Heart right ventricle (tissue), 16 donors: ENCODE results near the gene IL19. TPM values are rescaled to one million over a fixed set of nuclear protein-coding genes. Genes with fewer than 3 reads are reported as not detected.

Source experiments
- ATAC-seq, 8 donors: fragments of 200-7000 bp; cut with Tn5 transposase; one replicate each; pipeline ENCODE4 v1.9.1; 2020; ENCODE audit warnings: mild to moderate bottlenecking in 8 of 8, moderate library complexity in 8 of 8, moderate number of reproducible peaks in 1 of 8
- DNase-seq, 2 donors: peaks; one replicate each; pipeline ENCODE4 v3.0.0-alpha.2; 2020
- H3K27ac ChIP-seq, 10 donors: fragments of 200-600 bp; sonication (generic) in 2 of 10; one replicate each; pipeline versions ENCODE4 v1.5.0 to v1.8.0; 2020 to 2022; ENCODE audit warnings: mild to moderate bottlenecking in 3 of 10
- H3K27me3 ChIP-seq, 7 donors: fragments of 200-600 bp; one replicate each; pipeline ENCODE4 v1.8.0; 2021 to 2022; ENCODE audit warnings: mild to moderate bottlenecking in 2 of 7
- H3K36me3 ChIP-seq, 9 donors: fragments of 200-600 bp; sonication (generic) in 1 of 9; one replicate each; pipeline versions ENCODE4 v1.5.0 to v1.8.0; 2020 to 2022; ENCODE audit warnings: mild to moderate bottlenecking in 2 of 9
- H3K4me1 ChIP-seq, 9 donors: fragments of 200-600 bp; sonication (generic) in 1 of 9; one replicate each; pipeline versions ENCODE4 v1.5.0 to v1.8.0; 2020 to 2022; ENCODE audit warnings: mild to moderate bottlenecking in 4 of 9
- H3K4me3 ChIP-seq, 10 donors: fragments of 200-600 bp; sonication (generic) in 2 of 10; one replicate each; pipeline versions ENCODE4 v1.5.0 to v1.8.0; 2020 to 2022; ENCODE audit warnings: mild to moderate bottlenecking in 7 of 10, moderate library complexity in 2 of 10
- H3K9me3 ChIP-seq, 11 donors: fragments of 200-600 bp in 10 of 11; sonication (generic) in 2 of 11; one replicate each; pipeline versions ENCODE4 v1.5.0 to v1.8.0; 2013 to 2022; ENCODE audit warnings: mild to moderate bottlenecking in 2 of 11, control low read depth in 1 of 11, moderate library complexity in 1 of 11
- WGBS, 2 donors: extraction: QIAGEN DNeasy Blood & Tissue Kit; methylation state at CpG; one replicate each; pipeline ENCODE4 v1.1.7; 2013; ENCODE audit warnings: inconsistent platforms in 1 of 2; 5-methylcytosine and 5-hydroxymethylcytosine counted together
- intact Hi-C, 10 donors: fragments of 100-400 bp; cut with DNase I; formaldehyde crosslinking; loops; one replicate each; pipeline versions ENCODE4 v1.11.1 to v1.14.2; 2022
- polyA plus RNA-seq, 2 donors: library from polyadenylated mRNA; stranded (reverse); fragments of 200-250 nt; gene quantifications; one replicate each; pipeline ENCODE4 v1.2.3, GENCODE V29; 2013
- total RNA-seq, 10 donors: library from RNA; stranded (reverse); fragmentation: NEBNext Ultra II Directional in 3 of 10; extraction: Animal tissue kit (Norgen Biotek cat#: 25700) in 3 of 10; gene quantifications; one replicate each; pipeline versions ENCODE4 v1.2.1 to v1.2.4, GENCODE V29; 2021 to 2023
- TF ChIP-seq, protein P1 (sequence below), 9 donors: fragments of 200-600 bp; sonication (generic) in 2 of 9; IDR thresholded peaks; one replicate each; pipeline versions ENCODE4 v1.5.0 to v1.8.0; 2021 to 2022; ENCODE audit warnings: antibody characterized with exemption in 9 of 9, mild to moderate bottlenecking in 5 of 9, moderate library complexity in 1 of 9
- donor health status: Arrhythmogenic right ventricular cardiomyopathy.
- donor health status: ischemic (EF 13 %, LVEDD 7.1; RV severe dilation, severe dysfunction).
- donor health status: healthy with polysubstance abuse.
- donor health status: DM: no; HTN: yes; CAD: no.
- donor health status: DM: no; HTN: no; CAD: no.
- donor health status: ischemic (EF 25% LVEDD 6.9; RV normal size, moderate dysfunction).
- donor health status: ischemic (EF 25% LVEDD 5.7; RV mildly dilated, moderate dysfunction).
- donor health status: healthy.
- donor health status: DM: yes; HTN: yes; CAD: no.
- donor health status: Ischemic cardiomyopathy.
- donor health status: ischemic (EF 35%, LVEDD 5.7; RV mildly dilated, moderate dysfunction).
- donor health status: nonischemic (EF 11% LVEDD 7.7; RV severe dilation, severe dysfunction).
- donor health status: DM: yes; HTN: yes; CAD: no.
- donor health status: PGD.
- donor health status: ischemic (EF 29% LVEDD 5.4; RV normal size, mild dysfunction).
- donor health status: nonischemic (EF 23%, LVEDD 6.1; RV moderate dilation, normal function).

The IL19 gene
- total and polyA plus RNA-seq, 12 donors, result not detected

GRCh38 chr1:206867239-206867638 is 96.7 kb downstream of the IL19 start:
- H3K4me1 ChIP-seq, result peaks cover 0 to 7% (median 0%) of the 10 kb centered on the region in 9 donors
- intact Hi-C loops, result loop anchor here in 4 of 10 donors (2.0 to 10.0 kb wide), 3 partner anchors 44 to 62 kb away; no protein-coding TSS in a partner anchor
- DNase-seq (no peak), ATAC-seq (no peak)
- no peak overlapping the region for H3K27ac ChIP-seq
- H3K27me3 ChIP-seq, result peaks cover 0 to 8% (median 0%) of the 10 kb centered on the region in 7 donors
- 93 to 97% methylated on average over 1 of the region's 1 CpG for WGBS, 2 donors
- no peak overlapping the region for H3K4me3 ChIP-seq
- TF ChIP-seq, protein P1, sequence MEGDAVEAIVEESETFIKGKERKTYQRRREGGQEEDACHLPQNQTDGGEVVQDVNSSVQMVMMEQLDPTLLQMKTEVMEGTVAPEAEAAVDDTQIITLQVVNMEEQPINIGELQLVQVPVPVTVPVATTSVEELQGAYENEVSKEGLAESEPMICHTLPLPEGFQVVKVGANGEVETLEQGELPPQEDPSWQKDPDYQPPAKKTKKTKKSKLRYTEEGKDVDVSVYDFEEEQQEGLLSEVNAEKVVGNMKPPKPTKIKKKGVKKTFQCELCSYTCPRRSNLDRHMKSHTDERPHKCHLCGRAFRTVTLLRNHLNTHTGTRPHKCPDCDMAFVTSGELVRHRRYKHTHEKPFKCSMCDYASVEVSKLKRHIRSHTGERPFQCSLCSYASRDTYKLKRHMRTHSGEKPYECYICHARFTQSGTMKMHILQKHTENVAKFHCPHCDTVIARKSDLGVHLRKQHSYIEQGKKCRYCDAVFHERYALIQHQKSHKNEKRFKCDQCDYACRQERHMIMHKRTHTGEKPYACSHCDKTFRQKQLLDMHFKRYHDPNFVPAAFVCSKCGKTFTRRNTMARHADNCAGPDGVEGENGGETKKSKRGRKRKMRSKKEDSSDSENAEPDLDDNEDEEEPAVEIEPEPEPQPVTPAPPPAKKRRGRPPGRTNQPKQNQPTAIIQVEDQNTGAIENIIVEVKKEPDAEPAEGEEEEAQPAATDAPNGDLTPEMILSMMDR (IDR thresholded peaks at IDR 0.05), result no peak
- H3K9me3 ChIP-seq, result peaks cover 0 to 4% (median 0%) of the 10 kb centered on the region in 11 donors
- H3K36me3 ChIP-seq, result no peaks in the 10 kb centered on the region

DNA sequence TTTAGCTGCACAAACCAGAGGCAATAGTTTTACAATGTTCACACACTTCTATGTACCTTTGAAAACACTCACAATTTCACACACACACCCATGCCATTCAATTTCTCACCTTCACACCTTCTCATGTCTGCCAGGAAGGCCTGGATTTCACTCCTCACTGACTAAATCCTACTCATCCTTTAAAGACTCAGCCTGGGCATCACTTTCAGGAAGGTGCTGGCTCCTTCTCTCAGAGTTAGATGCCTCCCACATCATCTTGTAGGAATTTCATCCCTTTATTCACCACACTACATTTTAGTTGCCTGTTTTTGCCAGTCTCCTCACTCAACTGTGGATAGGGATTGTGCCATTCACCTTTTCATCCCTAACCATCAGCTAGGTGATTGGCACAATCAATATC is 97.1 kb downstream of the IL19 start:
- peaks cover 0 to 8% (median 0%) of the 10 kb centered on the region in 11 donors for H3K9me3 ChIP-seq
- no peak overlapping the region for H3K27ac ChIP-seq
- H3K27me3 ChIP-seq, result peaks cover 0 to 8% (median 0%) of the 10 kb centered on the region in 7 donors
- ATAC-seq, result no peak
- intact Hi-C loops, result loop anchor here in 4 of 10 donors (2.0 to 10.0 kb wide), 3 partner anchors 43 to 63 kb away; no protein-coding TSS in a partner anchor
- TF ChIP-seq, protein P1 (IDR thresholded peaks at IDR 0.05), result no peak
- H3K36me3 ChIP-seq, result no peaks in the 10 kb centered on the region
- no peak overlapping the region for H3K4me3 ChIP-seq
- no peak for DNase-seq
- H3K4me1 ChIP-seq, result peaks cover 0 to 7% (median 0%) of the 10 kb centered on the region in 9 donors

DNA sequence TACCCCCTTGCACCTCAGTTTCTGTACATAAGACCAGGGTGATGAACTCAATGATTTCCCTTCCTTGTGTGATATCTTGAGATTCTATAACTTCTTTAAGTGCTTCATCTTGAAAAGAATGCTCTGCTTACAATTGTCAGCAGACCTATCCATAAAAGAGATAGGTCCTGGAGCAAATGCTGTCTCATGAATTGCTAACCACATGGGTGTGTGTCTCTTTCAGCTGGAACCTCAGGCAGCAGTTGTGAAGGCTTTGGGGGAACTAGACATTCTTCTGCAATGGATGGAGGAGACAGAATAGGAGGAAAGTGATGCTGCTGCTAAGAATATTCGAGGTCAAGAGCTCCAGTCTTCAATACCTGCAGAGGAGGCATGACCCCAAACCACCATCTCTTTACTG is 97.7 kb downstream of the IL19 start:
- WGBS, 2 donors, result 54 to 60% methylated on average over 1 of the region's 1 CpG
- H3K27ac ChIP-seq, result no peak overlapping the region
- H3K27me3 ChIP-seq, result peaks cover 0 to 2% (median 0%) of the 10 kb centered on the region in 7 donors
- H3K4me1 ChIP-seq, result peaks cover 0 to 7% (median 0%) of the 10 kb centered on the region in 9 donors
- TF ChIP-seq, protein P1 (IDR thresholded peaks at IDR 0.05), result no peak
- peaks cover 0 to 8% (median 0%) of the 10 kb centered on the region in 11 donors for H3K9me3 ChIP-seq
- no peak for DNase-seq
- no peak overlapping the region for H3K4me3 ChIP-seq
- no peaks in the 10 kb centered on the region for H3K36me3 ChIP-seq
- ATAC-seq, result no peak
- intact Hi-C loops, result loop anchor here in 4 of 10 donors (5.0 to 10.0 kb wide), 2 partner anchors 44 to 63 kb away; no protein-coding TSS in a partner anchor

GRCh38 chr1:206872139-206872538 is 101.6 kb downstream of the IL19 start:
- H3K27ac ChIP-seq, result no peak overlapping the region
- ATAC-seq, result peak in 7 of 8 donors; percentile 72 to 97 (median 91)

More at GRCh38 chr1:206872139-206872538, 101.6 kb downstream of the IL19 start:
- 38 to 41% methylated on average over 3 of the region's 3 CpGs for WGBS, 2 donors
- TF ChIP-seq, protein P1 (IDR thresholded peaks at IDR 0.05), result no peak
- Histone ChIP-seq H3K27me3 (no peaks in the 10 kb centered on the region), H3K9me3 (peaks cover 0 to 19% (median 5%) of the 10 kb centered on the region in 11 donors), H3K36me3 (no peaks in the 10 kb centered on the region), H3K4me3 (no peak overlapping the region), H3K4me1 (peaks cover 0 to 5% (median 0%) of the 10 kb centered on the region in 9 donors)
- peak in 1 of 2 donors; percentile 25 for DNase-seq
- intact Hi-C loops, result no loop called here
